K562 (cell line): ENCODE measurements around the gene HOXA7. TPM values are rescaled to one million over a fixed set of nuclear protein-coding genes. Genes with fewer than 3 reads are reported as not detected.

ENCODE experiments used
- ATAC-seq: fragments of 200-7000 bp; cut with Tn5 transposase; 3 replicates; pipeline ENCODE4 v1.9.1; 2020; ENCODE audit warnings: moderate library complexity
- BruUV-seq: library from RNA; stranded (reverse); fragments of 400-500 nt; replicated peaks from 2 replicates; lab custom pipeline; 2021; lab: Mats Ljungman, UMichigan
- CTCF ChIA-PET: fragments of 300-600 bp; formaldehyde crosslinking; extraction: SDS; loops from one replicate; lab custom pipeline; 2021; ENCODE audit warnings: low intra/inter-chr PET ratio; lab: Yijun Ruan, JAX
- POLR2A ChIA-PET: fragments of 300-600, 350-650 bp; sonication (Branson Sonifier 250); formaldehyde crosslinking; extraction: SDS; loops from one replicate; lab custom pipeline; 2021; ENCODE audit warnings: antibody characterized with exemption, inconsistent platforms; lab: Yijun Ruan, JAX
- DNase-seq, 4 experiments: peaks; one replicate each; pipeline versions ENCODE4 v3.0.0 to v3.0.0-alpha.2; 2011 to 2018; ENCODE audit warnings: low spot score in 3 of 4, mixed read lengths in 3 of 4; ENCODE audit errors: extremely low read depth in 1 of 4
- FAIRE-seq: peaks from 2 replicates; lab custom pipeline; 2011; peaks lifted over from hg19 to GRCh38; lab: Jason Lieb, UNC
- H2AFZ ChIP-seq: 2 replicates; pipeline ENCODE4 v1.6.0; 2011; ENCODE audit warnings: low read depth, low read length, control low read depth, inconsistent platforms
- H3K27ac ChIP-seq: fragments of 200-600 bp; 3 replicates; pipeline ENCODE4 v1.8.0; 2011; ENCODE audit warnings: low read depth, mild to moderate bottlenecking, control low read depth, inconsistent platforms, low read length, moderate library complexity, mixed read lengths; ENCODE audit errors: extremely low read depth
- H3K27me3 ChIP-seq, 2 experiments: fragments of 300-600 bp in 1 of 2; 2 replicates in 1 of 2; 3 replicates in 1 of 2; pipeline versions ENCODE4 v1.6.0 to v1.8.0; 2011; ENCODE audit warnings: inconsistent platforms in 2 of 2, low read length in 2 of 2, mild to moderate bottlenecking in 1 of 2, mixed read lengths in 1 of 2, moderate library complexity in 1 of 2; ENCODE audit not compliant: control insufficient read depth in 2 of 2, insufficient read depth in 2 of 2
- H3K36me3 ChIP-seq: fragments of 300-600 bp; 3 replicates; pipeline ENCODE4 v1.8.0; 2011; ENCODE audit warnings: mild to moderate bottlenecking, low read length, inconsistent platforms; ENCODE audit not compliant: control insufficient read depth, insufficient read depth
- H3K4me1 ChIP-seq, 2 experiments: fragments of 200-600 bp in 1 of 2; replicated peaks in 1 of 2; 2 replicates in 1 of 2; 3 replicates in 1 of 2; pipeline versions ENCODE4 v1.5.1 to v1.8.0; 2011; ENCODE audit warnings: inconsistent platforms in 2 of 2, low read length in 2 of 2, mild to moderate bottlenecking in 1 of 2, mixed read lengths in 1 of 2, moderate library complexity in 1 of 2; ENCODE audit not compliant: control insufficient read depth in 2 of 2, insufficient read depth in 2 of 2
- H3K4me2 ChIP-seq: 2 replicates; pipeline ENCODE4 v1.6.1; 2011; ENCODE audit warnings: low read length, control low read depth, inconsistent platforms, mixed read lengths; ENCODE audit not compliant: insufficient read depth
- H3K4me3 ChIP-seq: fragments of 200-600 bp; sonication (generic), shearing (Covaris generic); 2 replicates; pipeline ENCODE4 v1.5.1; 2016; ENCODE audit warnings: control low read depth, inconsistent platforms
- H3K79me2 ChIP-seq: fragments of 200-600 bp; 3 replicates; pipeline ENCODE4 v1.8.0; 2011; ENCODE audit warnings: low read length, inconsistent platforms; ENCODE audit not compliant: control insufficient read depth, insufficient read depth
- H3K9ac ChIP-seq, 2 experiments: 2 replicates each; pipeline versions ENCODE4 v1.6.0 to v1.6.1; 2011; ENCODE audit warnings: low read depth in 2 of 2, low read length in 2 of 2, control low read depth in 1 of 2, inconsistent platforms in 1 of 2, mild to moderate bottlenecking in 1 of 2, mixed read lengths in 1 of 2; ENCODE audit not compliant: insufficient read depth in 1 of 2
- H3K9me1 ChIP-seq: one replicate; pipeline ENCODE4 v1.6.0; 2011; ENCODE audit warnings: inconsistent platforms, mild to moderate bottlenecking, low read length, moderate library complexity; ENCODE audit not compliant: control insufficient read depth, insufficient read depth
- H3K9me3 ChIP-seq: replicated peaks from 2 replicates; pipeline ENCODE4 v1.5.1; 2011; ENCODE audit warnings: low read depth, low read length, inconsistent platforms; ENCODE audit not compliant: control insufficient read depth, insufficient read depth
- H4K20me1 ChIP-seq: replicated peaks from 2 replicates; pipeline ENCODE4 v1.6.1; 2011; ENCODE audit warnings: low read length, inconsistent platforms, mixed read lengths; ENCODE audit not compliant: control insufficient read depth, insufficient read depth
- BMI1 ChIP-seq: fragments of 150-350 bp; IDR thresholded peaks from 2 replicates; pipeline ENCODE4 v1.6.1; 2014; ENCODE audit warnings: low read length
- HNRNPL ChIP-seq: fragments of 200-400 bp; formaldehyde crosslinking; IDR thresholded peaks from 2 replicates; pipeline ENCODE4 v1.6.1; 2017; ENCODE audit warnings: low read depth, mild to moderate bottlenecking, low read length
- MEIS2 ChIP-seq: fragments of 450-650 bp; IDR thresholded peaks from 2 replicates; pipeline ENCODE4 v1.6.1; 2014; ENCODE audit warnings: mild to moderate bottlenecking; ENCODE audit not compliant: partially characterized antibody
- MYC ChIP-seq, 2 experiments: fragments of 250-450 bp in 1 of 2; sonication (Bioruptor Pico) in 1 of 2; IDR thresholded peaks; 2 replicates each; pipeline versions ENCODE4 v1.5.1 to v1.6.1; 2012 to 2021; ENCODE audit warnings: low read depth in 2 of 2, borderline replicate concordance in 1 of 2, improper control_type of control experiment in 1 of 2, low read length in 1 of 2, mild to moderate bottlenecking in 1 of 2, moderate library complexity in 1 of 2
- MYNN ChIP-seq, 2 experiments: sonication (generic); formaldehyde crosslinking in 1 of 2; IDR thresholded peaks; 2 replicates each; pipeline versions ENCODE4 v1.5.0 to v1.6.1; 2016 to 2020; ENCODE audit warnings: antibody characterized with exemption in 1 of 2, missing genetic modification reagents in 1 of 2
- NR3C1 ChIP-seq: sonication (generic); formaldehyde crosslinking; IDR thresholded peaks from 2 replicates; pipeline ENCODE4 v1.8.1; 2022; ENCODE audit warnings: missing genetic modification reagents
- RBFOX2 ChIP-seq: fragments of 200-400 bp; formaldehyde crosslinking; IDR thresholded peaks from 2 replicates; pipeline ENCODE4 v1.6.1; 2017; ENCODE audit warnings: low read depth, mild to moderate bottlenecking, low read length, moderate library complexity
- U2AF2 ChIP-seq: fragments of 200-400 bp; formaldehyde crosslinking; optimal IDR thresholded peaks from 2 replicates; pipeline ENCODE3; 2017; ENCODE audit warnings: low read depth, mild to moderate bottlenecking, low read length
- ZC3H8 ChIP-seq: fragments of 450-650 bp; IDR thresholded peaks from 2 replicates; pipeline ENCODE4 v1.6.1; 2017
- ZFP1 ChIP-seq: fragments of 450-650 bp; formaldehyde crosslinking; IDR thresholded peaks from 2 replicates; pipeline ENCODE4 v1.4.0; 2020; ENCODE audit warnings: mild to moderate bottlenecking, mixed read lengths
- ZNF217 ChIP-seq: sonication (generic); formaldehyde crosslinking; IDR thresholded peaks from 2 replicates; pipeline ENCODE4 v1.8.0; 2022; ENCODE audit warnings: mild to moderate bottlenecking, missing genetic modification reagents
- ZNF57 ChIP-seq: fragments of 450-650 bp; formaldehyde crosslinking; IDR thresholded peaks from 2 replicates; pipeline ENCODE4 v1.4.0; 2020; ENCODE audit warnings: mild to moderate bottlenecking, moderate library complexity
- ZNF830 ChIP-seq: fragments of 250-450 bp; sonication (Bioruptor Pico); IDR thresholded peaks from 2 replicates; pipeline ENCODE4 v1.5.0; 2021; ENCODE audit warnings: mild to moderate bottlenecking
- WGBS: fragments of 100-300 bp; shearing (Covaris generic); methylation state at CpG from one replicate; pipeline ENCODE4 v1.1.6; 2016; ENCODE audit warnings: low coverage, mixed read lengths; ENCODE audit not compliant: insufficient coverage; ENCODE audit errors: missing lambda C conversion rate; 5-methylcytosine and 5-hydroxymethylcytosine counted together
- in situ Hi-C: fragments of 300-500 bp; cut with MboI; formaldehyde crosslinking; loops from 4 replicates; pipeline ENCODE4 v1.15.0; 2018; ENCODE audit warnings: inconsistent platforms, mixed read lengths
- intact Hi-C: fragments of 100-400 bp; cut with micrococcal nuclease; formaldehyde crosslinking; loops from 2 replicates; pipeline ENCODE4 v1.14.2; 2022
- polyA plus RNA-seq, 8 experiments: library from polyadenylated mRNA; depleted of rRNA in 4 of 8; stranded (reverse) in 5 of 8; unstranded in 3 of 8; fragments of >200 nt; fragmentation: Nextera tagmentation in 2 of 8; fragmentation: Illumina TruSeq in 1 of 8; extraction: Ambion mirVana in 2 of 8; extraction: Trizol in 1 of 8; gene quantifications; 2 replicates each; pipeline versions ENCODE4 v1.2.1 to v1.2.3, GENCODE V29; 2011 to 2014; ENCODE audit warnings: inconsistent platforms in 1 of 8, missing spikeins in 1 of 8
- total RNA-seq, 7 experiments: library from RNA; depleted of rRNA in 6 of 7; stranded (reverse); fragments of >200 nt in 6 of 7; fragmentation: Illumina TruSeq in 2 of 7; extraction: Trizol in 2 of 7; gene quantifications; 2 replicates each; pipeline versions ENCODE4 v1.2.1 to v1.2.3, GENCODE V29; 2011 to 2021; ENCODE audit warnings: low replicate concordance in 1 of 7
- TF ChIP-seq, protein P1 (sequence below): fragments of 450-650 bp; conservative IDR thresholded peaks from 2 replicates; pipeline ENCODE4 v1.6.1; 2016; ENCODE audit warnings: missing genetic modification characterization, low read depth, mild to moderate bottlenecking, missing compliant biosample characterization, moderate library complexity
- TF ChIP-seq, protein P2 (sequence below), 2 experiments: IDR thresholded peaks; 2 replicates each; pipeline ENCODE4 v1.6.1; 2012; ENCODE audit warnings: improper control_type of control experiment in 2 of 2, low read depth in 2 of 2, low read length in 2 of 2, borderline replicate concordance in 1 of 2
- TF ChIP-seq, protein P3 (sequence below): sonication (generic); formaldehyde crosslinking; IDR thresholded peaks from 2 replicates; pipeline ENCODE4 v1.8.1; 2022; ENCODE audit warnings: missing genetic modification reagents
- TF ChIP-seq, protein P4 (sequence below): fragments of 450-650 bp; IDR thresholded peaks from 2 replicates; pipeline ENCODE4 v1.6.1; 2016; ENCODE audit warnings: mild to moderate bottlenecking

Gene HOXA7
- total and polyA plus RNA-seq, 9 of the 15 experiments (the other 6 are each of a cell fraction or from before 2014, with no cell fraction given), result not detected

DNA sequence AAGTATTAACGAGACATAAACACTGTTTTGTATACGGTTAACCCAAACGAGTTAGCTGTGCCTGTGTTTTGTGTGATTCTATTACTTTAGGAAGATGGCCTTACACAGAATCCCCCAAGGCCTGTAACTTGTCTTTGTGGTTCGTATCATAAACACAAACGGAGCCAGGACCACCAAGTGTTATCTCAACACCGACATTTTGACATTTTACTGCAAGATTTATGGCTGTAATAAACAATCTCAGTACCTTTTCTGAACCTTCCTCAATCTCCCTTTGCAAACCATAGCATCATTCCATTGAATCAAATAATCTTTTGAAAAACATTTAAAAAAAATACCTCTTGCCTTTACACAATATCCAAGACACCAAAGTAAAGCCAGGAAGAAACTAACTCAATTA, 23.5 kb downstream of the HOXA7 start:
- no peaks in the 10 kb centered on the region for H3K9me3 ChIP-seq
- H3K27me3 ChIP-seq, result peaks cover 25 to 33% of the 10 kb centered on the region in 2 experiments
- ChIA-PET POLR2A (no interaction called here), CTCF (no interaction called here)
- no peaks in the 10 kb centered on the region for H3K36me3 ChIP-seq
- H3K4me2 ChIP-seq, result no peak overlapping the region
- H3K9ac ChIP-seq, result no peak overlapping the region
- BruUV-seq, result no TSS peak
- H2AFZ ChIP-seq, result no peak overlapping the region
- DNase-seq (no peak), FAIRE-seq (peak; percentile 29), ATAC-seq (no peak)
- H3K79me2 ChIP-seq, result no peaks in the 10 kb centered on the region
- in situ Hi-C loops (no loop called here), intact Hi-C loops (no loop called here)
- H3K4me1 ChIP-seq, result peaks cover 0 to 7% of the 10 kb centered on the region in 2 experiments; a peak in 1 of 5 replicates
- 0% methylated on average over 6 of the region's 6 CpGs for WGBS
- no peaks in the 10 kb centered on the region for H3K9me1 ChIP-seq
- no peaks in the 10 kb centered on the region; the same call in 1 of the 2 replicates for H4K20me1 ChIP-seq
- H3K27ac ChIP-seq, result no peak overlapping the region
- H3K4me3 ChIP-seq, result no peak overlapping the region
- TF ChIP-seq MYC (IDR thresholded peaks at IDR 0.05; ENCODE audit: low read depth, low read length), result no peak
- TF ChIP-seq MYC (CRISPR knock-in tag; IDR thresholded peaks at IDR 0.05; ENCODE audit: borderline replicate concordance, low read depth), result no peak
- TF ChIP-seq NR3C1 (CRISPR knock-in tag), result no peak
- no peak for TF ChIP-seq HNRNPL
- TF ChIP-seq, protein P1, sequence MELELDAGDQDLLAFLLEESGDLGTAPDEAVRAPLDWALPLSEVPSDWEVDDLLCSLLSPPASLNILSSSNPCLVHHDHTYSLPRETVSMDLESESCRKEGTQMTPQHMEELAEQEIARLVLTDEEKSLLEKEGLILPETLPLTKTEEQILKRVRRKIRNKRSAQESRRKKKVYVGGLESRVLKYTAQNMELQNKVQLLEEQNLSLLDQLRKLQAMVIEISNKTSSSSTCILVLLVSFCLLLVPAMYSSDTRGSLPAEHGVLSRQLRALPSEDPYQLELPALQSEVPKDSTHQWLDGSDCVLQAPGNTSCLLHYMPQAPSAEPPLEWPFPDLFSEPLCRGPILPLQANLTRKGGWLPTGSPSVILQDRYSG, result no peak
- TF ChIP-seq ZFP1 (CRISPR knock-in tag), result no peak
- no peak for TF ChIP-seq ZC3H8
- TF ChIP-seq MEIS2, result no peak
- TF ChIP-seq, protein P2, sequence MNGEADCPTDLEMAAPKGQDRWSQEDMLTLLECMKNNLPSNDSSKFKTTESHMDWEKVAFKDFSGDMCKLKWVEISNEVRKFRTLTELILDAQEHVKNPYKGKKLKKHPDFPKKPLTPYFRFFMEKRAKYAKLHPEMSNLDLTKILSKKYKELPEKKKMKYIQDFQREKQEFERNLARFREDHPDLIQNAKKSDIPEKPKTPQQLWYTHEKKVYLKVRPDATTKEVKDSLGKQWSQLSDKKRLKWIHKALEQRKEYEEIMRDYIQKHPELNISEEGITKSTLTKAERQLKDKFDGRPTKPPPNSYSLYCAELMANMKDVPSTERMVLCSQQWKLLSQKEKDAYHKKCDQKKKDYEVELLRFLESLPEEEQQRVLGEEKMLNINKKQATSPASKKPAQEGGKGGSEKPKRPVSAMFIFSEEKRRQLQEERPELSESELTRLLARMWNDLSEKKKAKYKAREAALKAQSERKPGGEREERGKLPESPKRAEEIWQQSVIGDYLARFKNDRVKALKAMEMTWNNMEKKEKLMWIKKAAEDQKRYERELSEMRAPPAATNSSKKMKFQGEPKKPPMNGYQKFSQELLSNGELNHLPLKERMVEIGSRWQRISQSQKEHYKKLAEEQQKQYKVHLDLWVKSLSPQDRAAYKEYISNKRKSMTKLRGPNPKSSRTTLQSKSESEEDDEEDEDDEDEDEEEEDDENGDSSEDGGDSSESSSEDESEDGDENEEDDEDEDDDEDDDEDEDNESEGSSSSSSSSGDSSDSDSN (IDR thresholded peaks at IDR 0.05; ENCODE audit: borderline replicate concordance in 1 of 2, low read depth in 2 of 2, low read length in 2 of 2), result no peak
- TF ChIP-seq, protein P3, sequence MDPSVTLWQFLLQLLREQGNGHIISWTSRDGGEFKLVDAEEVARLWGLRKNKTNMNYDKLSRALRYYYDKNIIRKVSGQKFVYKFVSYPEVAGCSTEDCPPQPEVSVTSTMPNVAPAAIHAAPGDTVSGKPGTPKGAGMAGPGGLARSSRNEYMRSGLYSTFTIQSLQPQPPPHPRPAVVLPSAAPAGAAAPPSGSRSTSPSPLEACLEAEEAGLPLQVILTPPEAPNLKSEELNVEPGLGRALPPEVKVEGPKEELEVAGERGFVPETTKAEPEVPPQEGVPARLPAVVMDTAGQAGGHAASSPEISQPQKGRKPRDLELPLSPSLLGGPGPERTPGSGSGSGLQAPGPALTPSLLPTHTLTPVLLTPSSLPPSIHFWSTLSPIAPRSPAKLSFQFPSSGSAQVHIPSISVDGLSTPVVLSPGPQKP, result no peak
- TF ChIP-seq ZNF217 (CRISPR knock-in tag), result no peak
- TF ChIP-seq ZNF57, result no peak
- TF ChIP-seq, protein P4, sequence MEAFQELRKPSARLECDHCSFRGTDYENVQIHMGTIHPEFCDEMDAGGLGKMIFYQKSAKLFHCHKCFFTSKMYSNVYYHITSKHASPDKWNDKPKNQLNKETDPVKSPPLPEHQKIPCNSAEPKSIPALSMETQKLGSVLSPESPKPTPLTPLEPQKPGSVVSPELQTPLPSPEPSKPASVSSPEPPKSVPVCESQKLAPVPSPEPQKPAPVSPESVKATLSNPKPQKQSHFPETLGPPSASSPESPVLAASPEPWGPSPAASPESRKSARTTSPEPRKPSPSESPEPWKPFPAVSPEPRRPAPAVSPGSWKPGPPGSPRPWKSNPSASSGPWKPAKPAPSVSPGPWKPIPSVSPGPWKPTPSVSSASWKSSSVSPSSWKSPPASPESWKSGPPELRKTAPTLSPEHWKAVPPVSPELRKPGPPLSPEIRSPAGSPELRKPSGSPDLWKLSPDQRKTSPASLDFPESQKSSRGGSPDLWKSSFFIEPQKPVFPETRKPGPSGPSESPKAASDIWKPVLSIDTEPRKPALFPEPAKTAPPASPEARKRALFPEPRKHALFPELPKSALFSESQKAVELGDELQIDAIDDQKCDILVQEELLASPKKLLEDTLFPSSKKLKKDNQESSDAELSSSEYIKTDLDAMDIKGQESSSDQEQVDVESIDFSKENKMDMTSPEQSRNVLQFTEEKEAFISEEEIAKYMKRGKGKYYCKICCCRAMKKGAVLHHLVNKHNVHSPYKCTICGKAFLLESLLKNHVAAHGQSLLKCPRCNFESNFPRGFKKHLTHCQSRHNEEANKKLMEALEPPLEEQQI, result no peak
- no peak for TF ChIP-seq BMI1
- TF ChIP-seq MYNN (IDR thresholded peaks at IDR 0.05), result no peak
- no peak for TF ChIP-seq MYNN (CRISPR knock-in tag; IDR thresholded peaks at IDR 0.05)
- TF ChIP-seq RBFOX2, result no peak
- no peak for TF ChIP-seq U2AF2
- TF ChIP-seq ZNF830 (CRISPR knock-in tag), result no peak
